ENCODE results near the gene RBMS3.

RBMS3 gene

DNA sequence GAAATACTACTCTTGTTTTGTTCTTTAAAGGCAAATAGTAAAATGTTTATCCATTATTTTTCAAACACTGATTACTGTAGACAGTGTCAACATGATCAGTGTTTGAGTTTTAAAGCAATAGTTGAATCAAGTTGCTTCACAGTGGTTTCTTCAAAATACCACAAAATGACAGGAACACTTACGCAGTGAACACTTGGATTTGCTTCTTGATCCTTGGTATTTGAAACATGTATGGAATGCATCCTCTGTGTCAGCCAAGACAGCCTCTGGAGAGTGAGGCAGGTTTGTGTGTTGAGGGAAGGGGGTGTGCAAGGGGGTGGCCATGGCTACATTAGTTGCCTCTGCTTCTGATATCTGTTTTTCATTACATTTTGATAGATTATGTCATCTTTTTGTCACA, 413.0 kb downstream of the RBMS3 start:
- Histone ChIP-seq H3K4me1 (ENCODE audit: control extremely low read depth in 1 of 4, control insufficient read depth in 4 of 4, insufficient read depth in 4 of 4, low read length in 3 of 4) (peaks cover 0 to 3% (median 0%) of the 10 kb centered on the region in 4 experiments), H3K27ac (ENCODE audit: insufficient read depth in 1 of 2, low read depth in 1 of 2, low read length in 2 of 2, poor library complexity in 1 of 2, severe bottlenecking in 2 of 2) (no peak overlapping the region), H3K9me3 (ENCODE audit: control extremely low read depth in 1 of 5, control insufficient read depth in 4 of 5, insufficient read depth in 2 of 5, low read depth in 1 of 5, low read length in 4 of 5) (no peaks in the 10 kb centered on the region), H3K36me3 (ENCODE audit: control insufficient read depth in 4 of 4, insufficient read depth in 4 of 4, low read length in 3 of 4) (no peaks in the 10 kb centered on the region), H3K4me3 (ENCODE audit: control insufficient read depth in 1 of 7, extremely low read depth in 1 of 7, insufficient read depth in 4 of 7, low read depth in 2 of 7, low read length in 6 of 7) (no peak overlapping the region), H3K27me3 (replicated peaks in 2 of 5; ENCODE audit: control insufficient read depth in 4 of 5, insufficient read depth in 5 of 5, low read length in 4 of 5) (no peaks in the 10 kb centered on the region)
- POLR2A ChIA-PET: no interaction called here
- WGBS (ENCODE audit: insufficient coverage): no CpG with 5 or more reads among the region's 1 CpG
- CTCF ChIA-PET: no interaction called here
- no peak for DNase-seq

DNA sequence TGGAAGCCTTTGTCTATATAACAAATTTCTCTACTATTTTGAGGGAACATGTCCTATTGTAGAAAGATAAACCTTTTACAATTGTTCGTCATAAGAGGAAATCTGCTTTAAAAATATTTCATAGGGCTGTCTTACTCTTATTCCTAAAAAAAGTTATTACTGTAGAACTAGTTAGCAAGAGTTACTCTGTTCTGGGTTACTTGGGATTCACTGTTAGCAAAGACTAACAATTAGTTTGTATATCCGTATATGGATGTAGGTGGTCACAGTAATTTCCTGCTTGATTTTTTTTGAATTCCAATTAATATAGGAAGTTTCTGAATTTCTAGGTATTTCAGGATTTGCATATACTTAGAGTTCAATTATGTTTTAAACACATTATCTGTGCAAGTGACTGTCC, 413.5 kb downstream of the RBMS3 start:
- CTCF ChIA-PET: no interaction called here
- POLR2A ChIA-PET: no interaction called here
- no peaks in the 10 kb centered on the region for H3K27me3 ChIP-seq (replicated peaks in 2 of 5; ENCODE audit: control insufficient read depth in 4 of 5, insufficient read depth in 5 of 5, low read length in 4 of 5)
- H3K36me3 ChIP-seq (ENCODE audit: control insufficient read depth in 4 of 4, insufficient read depth in 4 of 4, low read length in 3 of 4): no peaks in the 10 kb centered on the region
- no peak overlapping the region for H3K4me3 ChIP-seq (ENCODE audit: control insufficient read depth in 1 of 7, extremely low read depth in 1 of 7, insufficient read depth in 4 of 7, low read depth in 2 of 7, low read length in 6 of 7)
- H3K9me3 ChIP-seq (ENCODE audit: control extremely low read depth in 1 of 5, control insufficient read depth in 4 of 5, insufficient read depth in 2 of 5, low read depth in 1 of 5, low read length in 4 of 5): no peaks in the 10 kb centered on the region
- H3K4me1 ChIP-seq (ENCODE audit: control extremely low read depth in 1 of 4, control insufficient read depth in 4 of 4, insufficient read depth in 4 of 4, low read length in 3 of 4): peaks cover 0 to 3% (median 0%) of the 10 kb centered on the region in 4 experiments
- H3K27ac ChIP-seq (ENCODE audit: insufficient read depth in 1 of 2, low read depth in 1 of 2, low read length in 2 of 2, poor library complexity in 1 of 2, severe bottlenecking in 2 of 2): no peak overlapping the region
- no CpG with 5 or more reads among the region's 2 CpGs for WGBS (ENCODE audit: insufficient coverage)
- no peak for DNase-seq

DNA sequence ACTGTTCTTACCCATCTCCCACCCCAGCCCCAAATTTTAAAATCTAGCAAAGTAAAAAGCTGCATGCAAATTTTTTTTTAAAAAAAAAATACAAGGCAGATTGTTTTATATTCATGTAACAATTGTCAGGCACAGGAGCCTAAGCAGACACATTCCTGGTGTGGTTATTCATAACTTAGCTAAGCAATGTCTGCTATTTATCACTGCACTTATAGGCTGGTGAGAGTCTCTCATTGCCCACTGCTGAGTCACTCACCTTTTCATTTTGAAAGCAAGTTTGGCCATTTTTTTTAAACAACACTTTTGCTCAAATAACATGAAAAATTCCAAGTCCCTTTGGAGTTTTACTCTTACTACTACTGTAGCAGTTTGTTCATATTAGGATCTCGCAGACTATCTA, 413.9 kb downstream of the RBMS3 start:
- H3K4me3 ChIP-seq (ENCODE audit: control insufficient read depth in 1 of 7, extremely low read depth in 1 of 7, insufficient read depth in 4 of 7, low read depth in 2 of 7, low read length in 6 of 7): no peak overlapping the region
- DNase-seq: no peak
- no CpG with 5 or more reads among the region's 1 CpG for WGBS (ENCODE audit: insufficient coverage)
- ChIA-PET CTCF (no interaction called here), POLR2A (no interaction called here)
- no peaks in the 10 kb centered on the region for H3K9me3 ChIP-seq (ENCODE audit: control extremely low read depth in 1 of 5, control insufficient read depth in 4 of 5, insufficient read depth in 2 of 5, low read depth in 1 of 5, low read length in 4 of 5)
- no peak overlapping the region for H3K27ac ChIP-seq (ENCODE audit: insufficient read depth in 1 of 2, low read depth in 1 of 2, low read length in 2 of 2, poor library complexity in 1 of 2, severe bottlenecking in 2 of 2)
- no peaks in the 10 kb centered on the region for H3K36me3 ChIP-seq (ENCODE audit: control insufficient read depth in 4 of 4, insufficient read depth in 4 of 4, low read length in 3 of 4)
- H3K27me3 ChIP-seq (replicated peaks in 2 of 5; ENCODE audit: control insufficient read depth in 4 of 5, insufficient read depth in 5 of 5, low read length in 4 of 5): no peaks in the 10 kb centered on the region
- peaks cover 0 to 3% (median 0%) of the 10 kb centered on the region in 4 experiments for H3K4me1 ChIP-seq (ENCODE audit: control extremely low read depth in 1 of 4, control insufficient read depth in 4 of 4, insufficient read depth in 4 of 4, low read length in 3 of 4)

DNA sequence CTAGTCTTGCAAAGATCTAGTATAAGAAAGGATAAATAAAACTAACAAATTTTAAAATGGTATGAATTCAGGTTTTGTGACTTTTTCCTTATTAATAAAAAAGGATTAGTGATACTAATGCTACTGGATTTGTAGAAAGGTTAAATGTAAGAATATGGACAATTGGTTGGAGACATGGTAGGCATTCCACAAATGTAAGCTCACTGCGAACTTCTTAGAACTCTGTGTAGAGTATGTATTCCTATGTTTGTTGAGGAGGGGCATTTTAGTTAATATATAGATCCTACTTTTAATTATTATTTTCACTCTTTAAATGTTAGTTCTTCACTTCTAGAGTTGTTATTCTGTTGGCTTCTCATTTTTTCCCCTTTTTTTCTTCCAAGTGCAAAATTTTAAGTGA, 414.3 kb downstream of the RBMS3 start:
- no CpG with 5 or more reads among the region's 1 CpG for WGBS (ENCODE audit: insufficient coverage)

DNA sequence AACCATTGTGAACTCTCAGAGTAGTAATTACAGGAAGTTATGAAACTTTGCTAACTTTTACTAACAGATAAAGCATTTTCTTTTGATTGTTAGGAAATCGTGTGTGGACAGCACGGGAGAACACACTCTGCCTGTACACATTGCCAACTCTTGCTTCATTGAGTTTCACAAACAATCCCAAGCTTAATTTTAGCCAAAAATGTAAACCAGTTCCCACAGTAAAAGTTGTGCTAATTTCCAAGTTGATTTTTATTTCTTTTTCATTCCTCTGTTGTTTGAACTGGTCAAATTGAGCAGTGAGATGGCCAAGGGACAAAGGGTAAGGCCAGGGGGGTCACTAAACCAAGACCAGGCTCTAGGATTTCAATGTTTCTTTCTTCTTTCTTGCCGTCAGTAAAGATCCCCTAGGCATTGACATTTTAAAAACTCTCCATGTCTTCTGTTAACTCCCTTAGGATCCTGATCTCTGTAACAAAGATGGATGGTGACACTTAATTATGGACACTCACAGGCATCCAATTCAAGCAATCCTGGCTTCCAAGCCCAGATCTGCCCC, 414.9 kb downstream of the RBMS3 start:
- no peaks in the 10 kb centered on the region for H3K27me3 ChIP-seq (replicated peaks in 2 of 5; ENCODE audit: control insufficient read depth in 4 of 5, insufficient read depth in 5 of 5, low read length in 4 of 5)
- ChIA-PET CTCF (interaction anchor here (1.0 kb wide), 1 partner anchor 316 kb away, joined by 3 read pairs; no protein-coding TSS in a partner anchor), POLR2A (no interaction called here)
- no peaks in the 10 kb centered on the region for H3K36me3 ChIP-seq (ENCODE audit: control insufficient read depth in 4 of 4, insufficient read depth in 4 of 4, low read length in 3 of 4)
- H3K4me1 ChIP-seq (ENCODE audit: control extremely low read depth in 1 of 4, control insufficient read depth in 4 of 4, insufficient read depth in 4 of 4, low read length in 3 of 4): peaks cover 0 to 3% (median 0%) of the 10 kb centered on the region in 4 experiments
- no peaks in the 10 kb centered on the region for H3K9me3 ChIP-seq (ENCODE audit: control extremely low read depth in 1 of 5, control insufficient read depth in 4 of 5, insufficient read depth in 2 of 5, low read depth in 1 of 5, low read length in 4 of 5)
- no peak for DNase-seq
- WGBS (ENCODE audit: insufficient coverage): 100% methylated on average over 1 of the region's 3 CpGs
- H3K27ac ChIP-seq (ENCODE audit: insufficient read depth in 1 of 2, low read depth in 1 of 2, low read length in 2 of 2, poor library complexity in 1 of 2, severe bottlenecking in 2 of 2): no peak overlapping the region
- H3K4me3 ChIP-seq (ENCODE audit: control insufficient read depth in 1 of 7, extremely low read depth in 1 of 7, insufficient read depth in 4 of 7, low read depth in 2 of 7, low read length in 6 of 7): no peak overlapping the region

More for the DNA sequence above, 414.3 kb downstream of the RBMS3 start:
- CTCF ChIA-PET: no interaction called here
- DNase-seq: no peak
- H3K27ac ChIP-seq (ENCODE audit: insufficient read depth in 1 of 2, low read depth in 1 of 2, low read length in 2 of 2, poor library complexity in 1 of 2, severe bottlenecking in 2 of 2): no peak overlapping the region
- no peaks in the 10 kb centered on the region for H3K27me3 ChIP-seq (replicated peaks in 2 of 5; ENCODE audit: control insufficient read depth in 4 of 5, insufficient read depth in 5 of 5, low read length in 4 of 5)
- H3K9me3 ChIP-seq (ENCODE audit: control extremely low read depth in 1 of 5, control insufficient read depth in 4 of 5, insufficient read depth in 2 of 5, low read depth in 1 of 5, low read length in 4 of 5): no peaks in the 10 kb centered on the region
- no peaks in the 10 kb centered on the region for H3K36me3 ChIP-seq (ENCODE audit: control insufficient read depth in 4 of 4, insufficient read depth in 4 of 4, low read length in 3 of 4)
- POLR2A ChIA-PET: no interaction called here
- no peak overlapping the region for H3K4me3 ChIP-seq (ENCODE audit: control insufficient read depth in 1 of 7, extremely low read depth in 1 of 7, insufficient read depth in 4 of 7, low read depth in 2 of 7, low read length in 6 of 7)
- H3K4me1 ChIP-seq (ENCODE audit: control extremely low read depth in 1 of 4, control insufficient read depth in 4 of 4, insufficient read depth in 4 of 4, low read length in 3 of 4): peaks cover 0 to 3% (median 0%) of the 10 kb centered on the region in 4 experiments

DNA sequence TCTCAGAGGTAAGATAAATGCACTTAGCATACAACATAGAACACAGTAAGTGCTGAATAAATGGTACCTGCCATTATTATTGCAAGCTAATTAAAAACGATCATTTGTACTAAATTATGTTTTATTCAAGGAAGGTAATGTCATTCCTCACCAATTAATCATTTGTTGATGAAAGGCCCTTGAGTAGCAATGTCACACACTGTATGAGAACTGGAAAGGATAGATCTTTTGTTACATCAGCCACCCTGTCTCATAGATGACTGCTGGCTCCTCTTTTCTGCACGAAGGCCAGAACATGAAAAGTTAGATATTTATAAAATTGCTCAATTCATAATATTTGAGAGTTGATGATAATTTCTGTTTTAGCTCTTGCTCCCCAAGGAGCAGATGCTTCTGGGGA, 415.4 kb downstream of the RBMS3 start:
- H3K4me3 ChIP-seq (ENCODE audit: control insufficient read depth in 1 of 7, extremely low read depth in 1 of 7, insufficient read depth in 4 of 7, low read depth in 2 of 7, low read length in 6 of 7): no peak overlapping the region
- DNase-seq: no peak
- ChIA-PET CTCF (interaction anchor here (1.0 kb wide), 1 partner anchor 316 kb away, joined by 3 read pairs; no protein-coding TSS in a partner anchor), POLR2A (no interaction called here)
- H3K36me3 ChIP-seq (ENCODE audit: control insufficient read depth in 4 of 4, insufficient read depth in 4 of 4, low read length in 3 of 4): no peaks in the 10 kb centered on the region
- no CpG with 5 or more reads among the region's 2 CpGs for WGBS (ENCODE audit: insufficient coverage)
- H3K27ac ChIP-seq (ENCODE audit: insufficient read depth in 1 of 2, low read depth in 1 of 2, low read length in 2 of 2, poor library complexity in 1 of 2, severe bottlenecking in 2 of 2): no peak overlapping the region
- peaks cover 0 to 3% (median 0%) of the 10 kb centered on the region in 4 experiments for H3K4me1 ChIP-seq (ENCODE audit: control extremely low read depth in 1 of 4, control insufficient read depth in 4 of 4, insufficient read depth in 4 of 4, low read length in 3 of 4)
- no peaks in the 10 kb centered on the region for H3K27me3 ChIP-seq (replicated peaks in 2 of 5; ENCODE audit: control insufficient read depth in 4 of 5, insufficient read depth in 5 of 5, low read length in 4 of 5)
- no peaks in the 10 kb centered on the region for H3K9me3 ChIP-seq (ENCODE audit: control extremely low read depth in 1 of 5, control insufficient read depth in 4 of 5, insufficient read depth in 2 of 5, low read depth in 1 of 5, low read length in 4 of 5)

DNA sequence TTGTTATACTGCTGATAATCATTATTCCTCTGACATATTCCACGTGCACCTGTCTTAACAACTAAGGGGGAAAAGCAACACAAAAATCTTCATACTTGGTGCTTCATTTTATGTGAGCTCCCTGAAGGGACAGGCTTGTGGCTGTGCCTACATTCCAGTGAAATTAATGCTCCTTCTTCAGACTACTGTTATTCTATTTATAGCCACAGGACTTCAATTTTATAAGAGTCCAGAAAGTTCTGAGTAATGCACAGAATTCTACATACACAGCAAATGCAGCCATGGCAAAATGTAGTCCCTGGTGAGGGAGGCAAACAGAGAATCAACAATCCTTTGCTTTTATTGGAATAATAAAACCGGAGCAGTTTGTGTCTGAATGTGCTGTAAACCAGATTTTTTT, 417.1 kb downstream of the RBMS3 start:
- ChIA-PET CTCF (no interaction called here), POLR2A (no interaction called here)
- peaks cover 0 to 3% (median 0%) of the 10 kb centered on the region in 4 experiments for H3K4me1 ChIP-seq (ENCODE audit: control extremely low read depth in 1 of 4, control insufficient read depth in 4 of 4, insufficient read depth in 4 of 4, low read length in 3 of 4)
- no peak overlapping the region for H3K4me3 ChIP-seq (ENCODE audit: control insufficient read depth in 1 of 7, extremely low read depth in 1 of 7, insufficient read depth in 4 of 7, low read depth in 2 of 7, low read length in 6 of 7)
- H3K27ac ChIP-seq (ENCODE audit: insufficient read depth in 1 of 2, low read depth in 1 of 2, low read length in 2 of 2, poor library complexity in 1 of 2, severe bottlenecking in 2 of 2): no peak overlapping the region
- no peak for DNase-seq
- H3K9me3 ChIP-seq (ENCODE audit: control extremely low read depth in 1 of 5, control insufficient read depth in 4 of 5, insufficient read depth in 2 of 5, low read depth in 1 of 5, low read length in 4 of 5): peaks cover 0 to 1% (median 0%) of the 10 kb centered on the region in 5 experiments
- no peaks in the 10 kb centered on the region for H3K36me3 ChIP-seq (ENCODE audit: control insufficient read depth in 4 of 4, insufficient read depth in 4 of 4, low read length in 3 of 4)
- 83% methylated on average over 1 of the region's 2 CpGs for WGBS (ENCODE audit: insufficient coverage)
- H3K27me3 ChIP-seq (replicated peaks in 2 of 5; ENCODE audit: control insufficient read depth in 4 of 5, insufficient read depth in 5 of 5, low read length in 4 of 5): no peaks in the 10 kb centered on the region
